Activated naive CD4-positive, alpha-beta T cell (primary cell): Measurements from ENCODE around the gene BTN3A1.
"Not testable (repeated sequence)": the region's sequence is repeated elsewhere in the genome, so short reads cannot be mapped to it uniquely, and the experiment has no call there.

Experiments used
- DNase-seq, 4 experiments: peaks; one replicate each; lab custom pipeline; 2025; lab: John Stamatoyannopoulos, UW

BTN3A1 gene

DNA sequence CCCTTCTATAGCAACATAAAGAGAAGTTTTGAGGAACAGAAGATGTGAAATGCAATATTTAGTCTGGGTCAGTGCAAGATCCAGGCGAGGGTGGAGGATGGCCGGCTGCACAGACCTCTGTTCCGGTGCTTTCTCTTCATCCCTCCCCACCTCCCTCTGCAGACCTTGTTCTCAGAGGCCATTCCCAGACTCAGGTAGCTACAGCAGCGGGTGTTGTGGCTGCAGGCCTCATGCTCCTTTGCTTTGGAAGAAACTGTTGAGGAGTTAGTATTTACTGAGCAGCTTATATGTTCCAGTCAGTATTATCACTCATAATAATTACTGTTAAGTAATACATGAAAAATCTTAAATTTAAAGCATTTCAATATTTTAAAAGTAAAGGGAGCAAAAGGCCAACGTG, 39.9 kb downstream of the BTN3A1 start:
- no peak for DNase-seq

DNA sequence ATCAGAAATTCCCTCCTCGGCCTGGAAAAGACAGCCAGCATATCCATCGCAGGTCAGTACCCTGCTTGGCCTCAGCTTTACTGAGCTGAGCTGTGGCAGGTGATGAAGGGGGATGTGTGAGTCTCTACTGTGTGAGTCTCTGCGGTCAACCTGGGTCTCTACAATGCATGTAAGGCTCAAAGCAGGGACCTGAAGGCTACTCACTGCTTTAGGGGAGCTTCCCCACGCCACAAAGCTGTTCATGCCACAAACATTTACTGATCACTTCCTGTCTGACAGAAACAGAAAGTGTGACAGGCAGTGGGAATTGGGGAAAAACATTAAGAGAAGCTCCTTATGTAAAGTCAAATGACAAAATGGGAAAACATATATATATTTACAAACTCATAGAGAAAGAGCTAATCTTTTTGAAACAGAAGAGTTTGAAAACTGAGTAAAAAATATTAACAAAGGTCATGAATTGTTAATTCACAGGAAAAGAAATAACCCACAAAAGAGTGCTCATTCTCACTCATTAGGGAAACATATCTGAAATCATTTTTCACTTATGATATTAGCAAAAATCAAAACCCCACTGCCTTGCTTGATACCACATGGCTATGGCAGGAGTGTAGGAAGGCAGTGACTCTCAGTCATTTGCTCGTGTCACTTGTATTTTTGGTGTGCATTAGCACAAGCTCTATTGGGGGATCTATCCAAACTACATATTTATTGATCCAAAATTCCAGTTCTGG, 44.0 kb downstream of the BTN3A1 start:
- no peak for DNase-seq

DNA sequence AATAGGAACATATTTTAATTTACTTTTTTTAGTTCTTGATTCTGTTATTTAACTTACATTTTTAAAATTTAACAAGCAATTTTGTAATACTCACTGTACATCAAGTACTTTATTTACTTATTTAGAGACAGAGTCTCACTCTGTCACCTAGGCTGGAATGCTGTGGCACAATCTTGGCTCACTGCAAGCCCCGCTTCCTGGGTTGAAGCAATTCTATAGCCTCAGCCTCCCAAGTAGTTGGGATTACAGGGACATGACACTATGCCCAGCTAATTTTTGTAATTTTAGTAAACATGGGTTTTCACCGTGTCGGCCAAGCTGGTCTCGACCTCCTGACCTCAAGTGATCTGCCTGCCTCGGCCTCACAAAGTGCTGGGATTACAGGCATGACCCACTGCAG, 45.2 kb downstream of the BTN3A1 start:
- no peak for DNase-seq

DNA sequence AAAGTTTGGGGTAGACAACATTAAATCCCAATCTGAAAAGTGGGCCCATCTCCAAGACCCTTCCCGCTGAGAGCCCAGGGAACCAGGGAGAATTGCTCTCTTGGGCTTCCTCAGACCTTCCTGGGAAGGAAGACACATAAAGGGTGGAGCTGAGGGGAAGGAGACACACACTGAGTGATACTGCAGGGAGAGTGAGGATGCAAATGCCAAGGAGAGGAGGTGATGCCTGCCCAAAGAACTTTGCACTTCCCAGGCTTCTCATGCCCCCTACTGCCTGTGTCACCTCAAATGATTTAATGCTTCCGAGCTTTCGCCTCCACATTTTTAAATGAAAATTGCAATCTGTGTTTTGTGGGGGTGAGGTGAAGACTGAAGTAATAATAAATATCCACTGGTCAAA, 48.2 kb downstream of the BTN3A1 start:
- no peak for DNase-seq

DNA sequence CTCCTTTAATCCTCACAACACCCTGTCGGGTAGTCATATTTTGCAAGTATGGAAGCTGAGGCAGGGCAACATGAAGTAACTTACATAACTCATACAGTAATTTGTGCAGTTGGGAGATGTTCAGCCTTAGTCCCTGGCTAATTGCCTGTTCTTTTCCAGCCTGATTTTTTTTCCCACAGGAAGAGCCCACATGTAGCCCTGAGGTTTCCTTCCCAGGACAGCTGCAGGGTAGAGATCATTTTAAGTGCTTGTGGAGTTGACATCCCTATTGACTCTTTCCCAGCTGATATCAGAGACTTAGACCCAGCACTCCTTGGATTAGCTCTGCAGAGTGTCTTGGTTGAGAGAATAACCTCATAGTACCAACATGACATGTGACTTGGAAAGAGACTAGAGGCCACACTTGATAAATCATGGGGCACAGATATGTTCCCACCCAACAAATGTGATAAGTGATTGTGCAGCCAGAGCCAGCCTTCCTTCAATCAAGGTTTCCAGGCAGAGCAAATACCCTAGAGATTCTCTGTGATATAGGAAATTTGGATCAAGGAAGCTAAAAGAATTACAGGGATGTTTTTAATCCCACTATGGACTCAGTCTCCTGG, 50.7 kb downstream of the BTN3A1 start:
- DNase-seq: no peak

DNA sequence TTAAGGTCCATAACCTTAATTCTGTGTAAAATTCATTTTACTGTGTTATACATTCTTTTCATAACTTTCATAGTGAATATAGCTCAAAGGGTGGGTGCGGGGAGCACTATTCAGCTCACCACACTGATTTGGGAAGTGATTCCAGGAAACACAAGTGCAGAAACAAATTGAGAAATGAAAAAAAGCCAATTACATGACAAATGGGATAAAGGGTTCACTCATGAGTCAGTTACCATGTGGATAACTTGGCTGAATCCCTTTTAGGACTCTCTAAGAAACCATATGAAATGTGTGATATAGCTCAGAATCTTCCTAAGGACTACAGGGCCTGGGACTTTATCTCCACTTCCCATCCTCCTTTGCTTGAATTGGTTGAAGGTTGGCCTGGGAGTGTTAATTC, 52.6 kb downstream of the BTN3A1 start:
- DNase-seq: no peak

DNA sequence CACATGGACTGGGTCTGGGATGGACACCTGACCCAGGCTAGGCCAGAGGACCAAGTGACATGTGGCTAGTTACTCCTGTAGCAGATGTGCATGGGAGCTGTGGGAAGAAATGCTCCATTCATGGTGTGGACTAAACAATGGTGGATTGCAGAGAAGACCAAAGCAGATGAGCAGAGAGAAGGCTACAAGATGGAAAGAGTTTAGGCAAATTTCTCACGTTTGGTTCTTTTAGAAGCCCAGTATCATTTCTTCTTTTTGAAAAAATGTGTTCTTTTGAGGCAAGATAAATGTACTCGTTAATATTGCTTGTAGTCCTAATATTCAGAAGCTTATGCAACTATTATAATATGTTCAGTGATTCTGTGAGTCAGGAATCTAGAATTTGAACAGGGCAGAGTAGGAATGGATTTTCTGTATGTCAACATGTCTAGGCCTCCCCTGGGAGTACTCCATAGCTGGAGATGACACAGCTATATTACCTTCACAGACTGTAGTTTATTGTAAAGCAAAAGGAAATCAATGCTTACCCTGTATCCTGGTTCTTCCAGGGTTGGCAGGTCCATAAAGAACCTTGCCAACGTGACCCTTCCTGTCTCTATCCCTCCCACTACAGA, 53.4 kb downstream of the BTN3A1 start:
- DNase-seq: no peak

DNA sequence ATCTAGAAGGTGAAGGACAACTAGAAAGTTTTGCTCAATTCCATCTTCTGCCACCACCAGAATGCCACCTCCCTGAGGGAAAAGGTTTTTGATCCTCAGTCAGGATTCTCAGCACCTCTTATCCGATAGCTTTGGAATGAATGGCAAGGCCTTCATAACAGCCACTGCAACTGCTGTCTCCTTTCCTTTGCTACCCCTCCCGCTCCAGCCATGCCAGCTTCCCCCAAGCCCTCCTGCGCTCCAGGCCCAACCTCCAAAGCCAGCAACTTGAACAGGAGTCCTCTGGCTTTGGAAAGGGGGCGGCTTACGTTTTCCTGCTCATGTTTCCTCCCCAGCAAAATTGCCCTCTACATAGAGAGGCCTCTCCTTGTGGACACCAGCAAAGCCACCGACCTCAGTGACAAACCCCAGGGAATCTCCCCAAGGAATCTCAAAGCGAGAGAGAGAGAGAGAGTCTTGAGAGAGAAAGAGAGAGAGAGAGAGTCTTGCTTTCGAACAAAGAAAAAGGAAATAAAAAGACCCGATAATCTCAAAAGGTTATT, 55.3 kb downstream of the BTN3A1 start:
- no peak for DNase-seq

DNA sequence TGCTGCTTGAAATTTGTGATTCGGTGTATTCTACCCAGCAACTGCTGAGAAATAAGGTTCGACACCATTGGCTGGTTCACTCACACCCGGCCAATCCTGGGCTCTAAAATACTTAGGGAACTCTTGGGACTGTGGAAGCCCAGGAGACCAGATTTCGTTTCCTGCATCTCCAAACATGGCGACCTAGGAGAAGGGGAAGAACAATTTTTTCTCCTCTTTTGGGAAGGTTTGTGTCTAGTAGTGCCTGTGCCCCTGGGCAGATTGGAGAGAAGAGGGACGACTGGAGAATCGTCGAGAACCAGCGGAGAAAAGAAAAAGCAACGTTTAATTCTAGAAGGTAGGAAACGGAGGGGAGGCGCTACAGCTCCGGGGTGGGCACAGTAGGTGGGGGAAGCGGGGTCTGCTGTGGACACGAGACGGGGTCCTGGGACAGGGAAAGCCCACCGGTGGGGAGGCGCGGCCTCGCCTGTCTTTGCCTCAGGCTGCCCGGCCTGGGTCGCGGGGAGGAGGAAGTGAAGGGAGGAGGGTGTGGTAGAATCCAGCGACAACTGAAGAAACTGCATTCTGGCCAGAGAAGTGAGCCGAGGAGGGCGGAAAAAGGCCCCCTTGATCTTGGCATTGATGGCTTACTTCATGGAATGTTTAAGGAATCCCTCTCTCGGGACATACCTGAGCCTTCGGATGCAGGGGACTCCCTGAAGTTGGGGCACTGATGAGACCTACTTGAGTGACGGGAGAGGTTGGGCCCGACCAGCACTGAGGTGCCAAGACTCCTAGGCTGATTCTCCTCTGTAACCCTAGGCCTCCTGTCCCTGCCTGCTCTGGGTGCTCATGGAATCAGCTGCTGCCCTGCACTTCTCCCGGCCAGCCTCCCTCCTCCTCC, 56.0 kb downstream of the BTN3A1 start, which contains the start of gene BTN2A1:
Gene BTN2A1, plus strand, starts transcription at position 150 of the 883 bp plus-strand sequence. Its CDS starts 682 bp downstream, at position 832.
- DNase-seq: peak in 3 of 4 experiments; percentile 14 to 39 (median 33)

DNA sequence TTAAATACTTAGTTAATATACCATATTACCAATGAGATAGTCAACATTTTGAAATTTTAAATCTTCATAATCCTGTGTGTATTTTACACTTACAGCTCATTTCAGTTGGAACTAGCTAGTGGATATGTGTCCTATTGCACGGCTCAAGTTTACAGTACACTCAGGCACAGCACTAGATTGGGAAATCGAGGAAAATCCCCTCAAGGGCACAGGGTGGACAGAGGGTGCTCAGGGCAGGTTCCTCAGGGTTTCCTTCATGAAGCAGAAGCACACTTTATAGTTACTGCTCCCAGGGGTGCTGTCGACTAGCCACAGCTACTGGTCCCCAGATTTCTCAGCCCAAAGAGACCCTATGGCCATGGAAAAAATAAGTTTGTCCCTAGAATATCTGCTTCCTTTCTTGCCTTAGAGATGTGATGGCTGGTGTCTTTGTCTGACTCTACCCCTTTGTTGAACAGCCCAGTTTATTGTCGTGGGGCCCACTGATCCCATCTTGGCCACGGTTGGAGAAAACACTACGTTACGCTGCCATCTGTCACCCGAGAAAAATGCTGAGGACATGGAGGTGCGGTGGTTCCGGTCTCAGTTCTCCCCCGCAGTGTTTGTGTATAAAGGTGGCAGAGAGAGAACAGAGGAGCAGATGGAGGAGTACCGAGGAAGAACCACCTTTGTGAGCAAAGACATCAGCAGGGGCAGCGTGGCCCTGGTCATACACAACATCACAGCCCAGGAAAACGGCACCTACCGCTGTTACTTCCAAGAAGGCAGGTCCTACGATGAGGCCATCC, 57.1 kb downstream of the BTN3A1 start:
- no peak for DNase-seq

DNA sequence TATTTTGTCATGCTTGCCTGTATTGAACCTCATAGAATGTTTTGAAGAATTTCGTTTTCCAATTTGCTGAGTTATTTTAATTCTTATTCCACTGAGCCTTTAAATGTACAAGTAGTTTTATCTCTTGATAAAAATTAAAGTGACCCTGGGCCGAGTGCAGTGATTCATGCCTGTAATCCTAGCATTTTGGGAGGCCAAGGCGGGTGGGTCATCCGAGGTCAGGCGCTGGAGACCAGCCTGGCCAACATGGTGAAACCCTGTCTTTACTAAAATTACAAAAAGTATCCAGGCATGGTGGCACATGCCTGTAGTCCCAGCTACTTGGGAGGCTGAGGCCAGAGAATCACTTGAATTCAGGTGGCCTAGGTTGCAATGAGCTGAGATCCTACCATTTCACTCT, 59.3 kb downstream of the BTN3A1 start:
- not testable (repeated sequence) for DNase-seq

DNA sequence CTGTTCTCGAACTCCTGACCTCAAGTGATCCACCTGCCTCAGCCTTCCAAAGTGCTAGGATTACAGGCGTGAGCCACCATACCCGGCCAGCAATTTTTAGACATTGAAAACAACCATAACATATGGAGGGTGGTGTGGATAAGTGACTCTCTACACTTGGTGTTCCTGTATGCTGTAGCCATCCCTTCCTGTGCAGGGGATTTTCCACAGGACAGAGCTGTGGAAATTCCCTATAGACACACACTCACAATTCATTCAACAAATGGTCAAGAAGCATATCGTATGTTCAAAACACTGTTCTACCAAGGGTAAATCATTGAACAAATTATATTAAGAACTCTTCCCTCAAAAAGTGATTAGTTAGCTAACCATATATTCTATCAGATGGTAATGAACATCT, 61.9 kb downstream of the BTN3A1 start:
- no peak for DNase-seq

DNA sequence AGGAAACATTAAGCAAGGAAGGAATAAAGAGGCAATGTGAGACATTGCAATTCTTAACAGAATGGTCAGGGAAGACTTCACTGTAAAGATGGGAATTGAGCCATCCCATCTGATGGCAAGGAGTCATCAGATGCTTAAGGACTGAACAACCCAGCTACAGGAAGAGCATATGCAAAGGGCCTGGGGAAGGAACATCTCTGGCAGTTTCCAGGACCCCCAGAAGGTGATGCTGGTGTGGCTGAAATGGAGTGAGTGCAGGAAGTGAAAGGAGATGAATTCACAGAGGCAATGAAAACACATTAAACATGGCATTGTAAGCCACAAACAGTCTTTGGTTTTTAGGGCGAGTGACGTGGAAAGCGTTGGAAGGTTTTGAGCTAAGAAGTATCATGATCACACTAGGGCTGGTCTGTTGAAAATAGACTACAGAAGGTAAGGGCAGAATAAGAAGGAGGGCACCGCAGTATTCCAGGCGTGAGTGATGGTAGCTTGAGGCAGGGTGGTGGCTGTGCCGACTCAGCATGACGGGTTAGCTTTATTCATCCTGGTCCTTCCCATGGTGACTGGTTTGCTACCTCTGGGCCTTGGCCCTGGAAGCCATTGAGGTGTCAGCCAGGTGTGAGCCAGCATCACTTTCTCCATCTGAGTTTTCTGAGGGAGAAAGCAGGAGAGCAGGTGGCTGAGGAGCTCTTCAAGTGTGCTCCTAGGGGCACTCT, 62.5 kb downstream of the BTN3A1 start:
- DNase-seq: no peak
